SK-N-MC (cell line): ENCODE data around the gene TMEM236.

Source experiments
- DNase-seq: peaks from one replicate; pipeline ENCODE4 v3.0.0-alpha.2; 2011; ENCODE audit warnings: low read depth, low spot score
- H3K27ac ChIP-seq: fragments of 200-600 bp; sonication (generic); 2 replicates; pipeline ENCODE4 v1.5.1; 2016; ENCODE audit warnings: mixed run types
- H3K36me3 ChIP-seq: fragments of 200-600 bp; sonication (generic); 2 replicates; pipeline ENCODE4 v1.6.1; 2017; ENCODE audit warnings: antibody characterized with exemption, low read length, mixed read lengths; ENCODE audit not compliant: insufficient read depth
- H3K4me3 ChIP-seq: fragments of 200-600 bp; sonication (generic); 2 replicates; pipeline ENCODE4 v1.5.1; 2016
- H3K9ac ChIP-seq: fragments of 200-600 bp; sonication (generic); 2 replicates; pipeline ENCODE4 v1.8.0; 2017; ENCODE audit warnings: mixed run types, mixed read lengths; ENCODE audit not compliant: insufficient read length
- H3K9me3 ChIP-seq: fragments of 200-600 bp; sonication (generic); 2 replicates; pipeline ENCODE4 v1.6.1; 2017; ENCODE audit warnings: low read depth, mild to moderate bottlenecking, antibody characterized with exemption, low read length, moderate library complexity, mixed read lengths
- EZH2 ChIP-seq: fragments of 200-600 bp; sonication (generic); IDR thresholded peaks from one replicate; pipeline ENCODE4 v1.6.1; 2017; ENCODE audit warnings: antibody characterized with exemption
- FOXP2 ChIP-seq: optimal IDR thresholded peaks from 2 replicates; pipeline ENCODE3; 2011; ENCODE audit warnings: mild to moderate bottlenecking, moderate library complexity; ENCODE audit not compliant: insufficient read depth; ENCODE audit errors: extremely low read length, control extremely low read depth
- POLR2AphosphoS5 ChIP-seq: IDR thresholded peaks from 2 replicates; pipeline ENCODE4 v1.6.1; 2012; ENCODE audit warnings: mild to moderate bottlenecking, low read depth, low read length, borderline replicate concordance

The TMEM236 gene

DNA sequence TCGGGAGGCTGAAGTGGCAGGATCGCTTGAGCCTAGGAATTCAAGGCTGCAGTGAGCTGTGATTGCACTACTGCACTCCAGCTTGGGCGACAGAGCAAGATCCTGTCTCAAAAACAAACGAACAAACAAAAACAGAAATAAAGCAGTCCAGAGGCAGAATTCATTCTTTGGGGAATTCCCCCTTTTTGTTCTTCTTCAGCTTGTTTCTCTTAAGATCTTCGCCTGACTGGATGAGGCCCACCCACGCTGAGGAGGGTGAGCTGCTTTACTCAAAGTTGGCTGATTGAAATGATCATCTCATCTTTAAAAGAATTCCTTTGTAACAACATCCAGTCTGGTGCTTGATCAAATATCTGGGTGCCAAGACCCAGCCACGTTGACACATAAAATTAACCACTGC, 67.8 kb downstream of the TMEM236 start:
- Histone ChIP-seq H3K36me3 (no peaks in the 10 kb centered on the region), H3K4me3 (no peak overlapping the region), H3K27ac (no peak overlapping the region), H3K9me3 (no peaks in the 10 kb centered on the region), H3K9ac (no peak overlapping the region)
- TF ChIP-seq FOXP2 (no peak), POLR2AphosphoS5 (no peak), EZH2 (no peak)
- no peak for DNase-seq

DNA sequence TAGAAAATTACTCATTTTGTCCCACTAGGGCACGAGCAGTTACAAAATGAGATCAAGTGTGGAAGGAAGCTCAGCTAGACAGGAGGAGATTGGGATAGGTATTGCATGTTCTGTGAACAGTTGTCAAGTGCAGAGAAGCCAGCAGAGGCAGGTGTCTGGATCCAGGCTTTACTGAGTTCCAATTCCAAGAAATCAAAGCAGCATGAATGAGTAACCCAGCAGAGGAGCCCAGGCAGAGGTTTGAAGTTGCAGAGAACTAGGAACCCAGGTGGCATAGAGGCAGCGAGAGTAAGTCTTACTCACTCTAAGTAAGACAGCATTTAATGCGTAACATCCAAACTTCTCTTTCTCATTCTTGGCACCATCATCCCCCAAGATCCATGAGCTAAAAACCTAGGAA, 68.9 kb downstream of the TMEM236 start:
- Histone ChIP-seq H3K4me3 (no peak overlapping the region), H3K27ac (no peak overlapping the region), H3K9me3 (no peaks in the 10 kb centered on the region), H3K9ac (no peak overlapping the region), H3K36me3 (no peaks in the 10 kb centered on the region)
- TF ChIP-seq FOXP2 (no peak), POLR2AphosphoS5 (no peak), EZH2 (no peak)
- no peak for DNase-seq

DNA sequence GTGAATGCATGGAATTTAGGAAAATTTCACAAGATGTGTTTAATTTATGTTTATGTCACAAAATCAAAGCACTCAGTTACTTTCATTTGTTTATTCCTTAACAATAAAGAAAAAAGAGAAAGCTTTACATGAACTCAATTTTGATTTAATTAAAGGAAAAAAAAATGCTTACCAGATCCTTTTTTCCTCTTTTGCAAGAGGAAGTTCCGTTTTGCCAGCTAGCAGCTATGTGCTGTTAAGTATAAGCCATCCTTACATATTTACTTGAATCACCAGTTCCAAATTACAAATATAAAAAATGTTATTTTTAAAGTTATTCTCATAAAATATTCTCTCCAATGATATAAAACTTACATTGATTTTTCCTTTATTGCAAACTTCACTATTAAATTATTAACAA, 69.9 kb downstream of the TMEM236 start:
- DNase-seq: no peak
- no peaks in the 10 kb centered on the region for H3K36me3 ChIP-seq
- H3K9ac ChIP-seq: no peak overlapping the region
- TF ChIP-seq FOXP2 (no peak), EZH2 (no peak), POLR2AphosphoS5 (no peak)
- no peak overlapping the region for H3K27ac ChIP-seq
- no peaks in the 10 kb centered on the region for H3K9me3 ChIP-seq
- peak overlapping the region; percentile 25; the same call in 1 of the 2 replicates for H3K4me3 ChIP-seq

DNA sequence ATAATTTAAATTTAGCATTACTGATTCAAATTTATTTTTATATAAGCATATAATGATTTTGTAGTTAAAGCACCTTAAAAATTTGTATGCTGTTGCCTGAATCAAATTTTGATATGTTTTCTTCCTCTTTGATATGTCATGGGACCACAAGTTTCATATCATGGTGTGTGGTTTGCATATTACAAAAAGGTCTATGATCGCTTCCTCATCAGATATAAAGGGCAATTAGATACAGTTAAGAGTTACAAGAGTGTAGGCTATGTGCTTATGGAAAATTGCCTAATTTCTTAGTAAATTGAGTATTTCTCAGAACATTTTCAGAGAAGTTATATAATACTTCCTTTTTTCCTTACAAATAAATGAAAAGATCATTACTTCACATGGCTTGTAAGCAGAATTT, 79.3 kb downstream of the TMEM236 start:
- no peaks in the 10 kb centered on the region for H3K36me3 ChIP-seq
- TF ChIP-seq POLR2AphosphoS5 (no peak), EZH2 (no peak), FOXP2 (no peak)
- DNase-seq: no peak

DNA sequence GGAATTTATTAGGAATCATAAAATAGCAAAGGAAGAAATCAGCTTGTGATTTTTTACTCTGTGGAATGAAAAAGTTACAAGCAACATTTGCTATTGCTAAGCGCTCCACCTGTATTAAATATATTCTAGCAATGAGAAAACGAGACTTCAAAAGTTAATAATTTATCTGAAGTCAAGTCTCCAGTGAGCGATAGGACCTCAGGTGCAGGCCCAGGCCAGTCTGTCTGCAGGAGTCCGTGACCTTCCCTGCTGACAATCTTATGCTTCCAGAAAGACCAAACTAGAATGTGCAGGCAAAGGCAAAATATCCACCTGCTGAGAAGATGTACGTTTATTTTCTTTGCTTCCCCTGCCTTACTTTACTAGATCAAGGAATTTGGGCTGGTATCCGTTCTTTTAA, 79.9 kb downstream of the TMEM236 start:
- Histone ChIP-seq H3K27ac (no peak overlapping the region), H3K4me3 (no peak overlapping the region), H3K9me3 (no peaks in the 10 kb centered on the region), H3K9ac (no peak overlapping the region), H3K36me3 (no peaks in the 10 kb centered on the region)
- no peak for TF ChIP-seq FOXP2
- no peak for TF ChIP-seq POLR2AphosphoS5
- TF ChIP-seq EZH2: no peak
- no peak for DNase-seq

More for the DNA sequence above, 79.3 kb downstream of the TMEM236 start:
- no peak overlapping the region for H3K4me3 ChIP-seq
- H3K27ac ChIP-seq: no peak overlapping the region
- no peaks in the 10 kb centered on the region for H3K9me3 ChIP-seq
- no peak overlapping the region for H3K9ac ChIP-seq

DNA sequence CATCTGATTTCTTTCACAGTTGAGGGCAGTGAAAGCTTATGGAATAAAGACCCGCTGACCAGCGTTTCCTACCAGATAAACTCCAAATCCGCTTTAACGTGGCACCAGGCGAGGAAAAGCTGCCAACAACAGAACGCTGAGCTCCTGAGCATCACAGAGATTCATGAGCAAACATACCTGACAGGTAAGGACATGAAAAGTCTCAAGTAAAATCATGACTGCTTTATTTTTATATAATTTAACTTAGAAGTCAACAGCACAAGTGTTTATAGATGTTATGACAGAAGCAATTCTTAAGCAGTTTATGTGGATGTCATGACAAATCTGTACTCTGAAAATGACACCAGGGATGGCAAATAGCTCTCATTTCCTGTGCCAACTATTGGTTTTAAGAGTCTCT, 81.7 kb downstream of the TMEM236 start:
- Histone ChIP-seq H3K27ac (no peak overlapping the region), H3K9me3 (no peaks in the 10 kb centered on the region), H3K9ac (no peak overlapping the region), H3K4me3 (no peak overlapping the region), H3K36me3 (no peaks in the 10 kb centered on the region)
- TF ChIP-seq EZH2 (no peak), FOXP2 (no peak), POLR2AphosphoS5 (no peak)
- no peak for DNase-seq

DNA sequence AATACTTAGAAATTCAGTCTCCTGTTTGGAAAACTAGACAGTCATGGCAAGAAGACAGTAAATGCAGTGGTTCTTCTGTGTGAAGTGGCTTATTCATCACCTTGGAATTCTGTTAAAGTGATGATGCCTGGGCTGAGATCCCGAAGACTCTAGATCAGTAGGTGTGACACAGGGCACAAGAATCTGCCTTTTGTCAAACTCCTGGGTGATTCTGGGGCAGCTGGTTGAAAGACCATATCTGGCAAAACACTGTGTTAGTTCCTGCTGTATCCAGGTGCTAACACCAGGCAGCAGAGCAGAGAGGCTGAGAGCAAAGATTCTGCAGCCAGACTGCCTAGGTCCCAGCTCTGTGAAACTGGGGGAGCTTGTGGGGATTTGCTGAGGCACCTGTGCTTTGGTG, 83.7 kb downstream of the TMEM236 start:
- no peak for TF ChIP-seq FOXP2
- TF ChIP-seq EZH2: no peak
- TF ChIP-seq POLR2AphosphoS5: no peak
- H3K27ac ChIP-seq: no peak overlapping the region
- H3K36me3 ChIP-seq: no peaks in the 10 kb centered on the region
- H3K9ac ChIP-seq: no peak overlapping the region
- DNase-seq: no peak
- no peaks in the 10 kb centered on the region for H3K9me3 ChIP-seq
- no peak overlapping the region for H3K4me3 ChIP-seq

DNA sequence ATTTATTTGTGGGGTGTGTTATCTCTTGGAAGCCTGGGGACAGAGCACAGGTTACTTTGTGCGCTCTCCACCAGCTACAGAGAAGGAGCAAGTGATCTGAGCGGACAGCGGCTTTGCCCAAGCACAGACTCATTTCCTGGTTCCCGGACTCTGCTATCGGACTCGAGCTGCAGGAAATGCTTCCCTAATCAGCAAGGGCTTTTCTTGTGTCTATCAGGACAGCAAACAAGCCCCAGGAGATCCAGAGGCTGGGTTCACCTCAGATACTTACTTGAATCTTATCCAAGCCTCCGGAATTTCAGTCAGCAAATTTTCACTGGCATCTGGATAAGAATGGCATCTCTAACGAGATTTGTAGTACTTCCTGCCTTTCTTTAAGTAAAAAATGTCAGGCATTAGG, 84.9 kb downstream of the TMEM236 start:
- Histone ChIP-seq H3K9me3 (no peaks in the 10 kb centered on the region), H3K27ac (peak overlapping the region; percentile 82), H3K9ac (no peak overlapping the region), H3K36me3 (no peaks in the 10 kb centered on the region), H3K4me3 (peak overlapping the region; percentile 68)
- TF ChIP-seq EZH2 (no peak), FOXP2 (no peak), POLR2AphosphoS5 (no peak)
- DNase-seq: peak; percentile 34

DNA sequence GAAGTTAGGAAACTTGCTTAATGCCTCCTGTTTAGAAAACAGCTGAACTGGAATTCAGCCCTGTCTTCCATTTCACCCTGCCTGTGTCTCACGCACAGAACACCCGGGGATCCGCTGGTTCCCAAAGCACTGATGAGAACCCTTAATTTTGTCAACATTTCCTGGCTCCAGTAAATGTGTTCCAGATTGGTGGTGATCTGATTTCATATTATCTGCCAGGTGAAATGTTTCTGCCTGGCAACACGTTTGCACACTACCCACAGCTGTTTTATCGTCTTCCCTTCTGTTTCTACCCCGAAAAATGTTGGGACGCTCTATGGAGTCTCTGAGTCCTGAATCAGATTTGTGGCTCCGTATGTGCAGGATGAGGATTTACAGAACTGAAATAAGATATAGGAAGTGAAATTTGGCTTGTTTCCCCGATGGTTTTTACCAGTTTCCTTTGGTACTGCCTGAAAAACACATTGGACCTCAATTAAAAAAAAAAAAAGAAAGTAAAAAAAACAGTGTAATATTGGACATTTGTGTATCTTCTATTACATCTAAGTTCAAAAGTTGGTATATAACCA, 86.2 kb downstream of the TMEM236 start:
- Histone ChIP-seq H3K27ac (peak overlapping the region; percentile 62; the same call in 1 of the 2 replicates), H3K4me3 (peak overlapping the region; percentile 43), H3K9me3 (no peaks in the 10 kb centered on the region), H3K9ac (no peak overlapping the region), H3K36me3 (no peaks in the 10 kb centered on the region)
- TF ChIP-seq EZH2 (no peak), FOXP2 (no peak), POLR2AphosphoS5 (no peak)
- DNase-seq: no peak
